ENCODE results near the gene ZNF45. TPM values are rescaled to one million over a fixed set of nuclear protein-coding genes. Genes with fewer than 3 reads are reported as not detected.
"Not testable (repeated sequence)": the region's sequence is repeated elsewhere in the genome, so short reads cannot be mapped to it uniquely, and the experiment has no call there.

ZNF45 gene
- total RNA-seq, 2 experiments from 2014 or later, result 9.6 to 12.1 TPM

DNA sequence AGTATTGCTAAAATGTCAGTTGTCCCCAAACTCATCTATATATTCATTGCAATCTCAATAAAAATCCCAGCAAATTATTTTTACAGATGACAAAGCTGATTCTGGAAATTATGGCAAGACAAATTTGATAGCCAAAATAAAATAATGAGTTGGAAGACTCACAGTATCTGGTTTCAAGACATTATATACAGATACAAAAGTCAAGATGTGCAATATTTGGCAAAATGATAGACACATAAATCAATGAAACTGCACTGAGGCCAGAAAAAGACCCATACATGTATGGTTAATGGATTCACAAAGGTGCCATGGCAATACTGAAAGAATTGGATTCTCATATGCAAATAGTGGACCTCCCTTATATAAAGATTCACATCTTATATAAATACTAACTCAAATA, 24.2 kb downstream of the ZNF45 start:
- H3K27me3 Mint-ChIP-seq, result no peaks in the 10 kb centered on the region
- peaks cover 79% of the 10 kb centered on the region for H3K9me3 Mint-ChIP-seq (ENCODE audit: low read depth)
- intact Hi-C loops (cut with DNase I, micrococcal nuclease), result no loop called here
- no peaks in the 10 kb centered on the region for H3K4me1 Mint-ChIP-seq
- no peak overlapping the region for H3K27ac Mint-ChIP-seq
- POLR2A ChIA-PET, result no interaction called here
- CTCF ChIA-PET, result no interaction called here
- ATAC-seq (no peak), DNase-seq (no peak)
- H3K4me3 Mint-ChIP-seq, result no peak overlapping the region
- peaks cover 38% of the 10 kb centered on the region for H3K36me3 Mint-ChIP-seq (ENCODE audit: low read depth)

DNA sequence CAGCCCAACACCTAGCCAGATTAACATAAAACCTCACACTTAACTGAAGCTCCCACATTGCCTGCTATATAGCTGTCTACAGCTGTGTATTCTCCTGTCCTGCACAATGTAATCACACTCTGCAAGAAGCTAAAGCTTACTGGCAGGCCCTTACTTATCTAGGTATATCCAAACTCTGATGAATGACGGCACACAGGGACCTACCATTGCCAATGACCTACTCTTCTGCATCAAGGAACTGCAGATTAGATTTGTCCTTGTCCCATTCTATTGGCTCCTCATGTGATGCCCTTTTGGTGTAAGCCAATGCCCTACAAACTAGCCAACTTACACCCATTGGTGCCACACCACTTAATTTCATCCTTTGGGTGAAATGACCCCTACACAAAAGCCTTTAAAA, 26.4 kb downstream of the ZNF45 start:
- ChIA-PET CTCF (no interaction called here), POLR2A (no interaction called here)
- intact Hi-C loops (cut with DNase I, micrococcal nuclease), result no loop called here
- DNase-seq, result no peak
- peaks cover 23% of the 10 kb centered on the region for H3K36me3 Mint-ChIP-seq (ENCODE audit: low read depth)
- ATAC-seq, result no peak
- H3K27ac Mint-ChIP-seq, result no peak overlapping the region
- no peaks in the 10 kb centered on the region for H3K4me1 Mint-ChIP-seq
- peaks cover 71% of the 10 kb centered on the region for H3K9me3 Mint-ChIP-seq (ENCODE audit: low read depth)
- H3K27me3 Mint-ChIP-seq, result no peaks in the 10 kb centered on the region
- no peak overlapping the region for H3K4me3 Mint-ChIP-seq

DNA sequence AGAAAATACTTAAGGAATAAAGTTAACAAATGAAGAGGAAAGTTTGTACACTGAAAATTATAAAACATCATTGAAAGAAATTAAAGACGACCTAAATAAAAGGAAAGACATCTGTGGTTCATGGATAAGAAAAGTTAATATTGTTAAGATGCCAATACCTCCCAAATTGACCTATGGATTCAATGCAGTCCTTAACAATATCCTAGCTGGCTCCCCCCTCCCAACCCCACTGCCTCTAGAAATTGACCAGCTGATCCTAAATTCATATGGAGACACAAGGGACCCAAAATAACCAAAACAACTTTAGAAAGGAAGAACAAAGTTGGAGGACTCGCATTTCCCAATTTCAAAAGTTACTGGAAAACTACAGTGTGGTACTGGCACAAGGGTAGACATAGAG, 28.3 kb downstream of the ZNF45 start:
- H3K4me3 Mint-ChIP-seq, result no peak overlapping the region
- no peaks in the 10 kb centered on the region for H3K27me3 Mint-ChIP-seq
- ATAC-seq (no peak), DNase-seq (no peak)
- ChIA-PET CTCF (no interaction called here), POLR2A (no interaction called here)
- H3K36me3 Mint-ChIP-seq (ENCODE audit: low read depth), result peaks cover 22% of the 10 kb centered on the region
- intact Hi-C loops (cut with DNase I, micrococcal nuclease), result no loop called here
- H3K9me3 Mint-ChIP-seq (ENCODE audit: low read depth), result peaks cover 66% of the 10 kb centered on the region
- no peak overlapping the region for H3K27ac Mint-ChIP-seq
- H3K4me1 Mint-ChIP-seq, result peaks cover 8% of the 10 kb centered on the region

DNA sequence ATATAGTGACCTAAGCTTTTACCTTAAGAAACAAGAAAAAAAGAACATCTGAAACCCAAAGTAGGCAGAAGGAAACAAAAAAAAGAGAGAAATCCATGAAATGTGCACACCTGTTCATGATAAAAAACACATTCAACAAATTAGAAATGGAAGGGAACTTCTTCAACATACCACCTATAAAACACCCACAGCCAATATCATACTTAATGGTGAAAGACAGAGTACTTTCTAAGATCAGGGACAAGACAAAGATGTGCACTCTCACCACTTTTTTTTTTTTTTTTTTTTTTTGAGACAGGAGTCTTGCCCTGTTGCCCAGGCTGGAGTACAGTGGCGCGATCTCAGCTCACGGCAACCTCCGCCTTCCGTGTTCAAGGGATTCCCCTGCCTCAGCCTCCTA, 29.2 kb downstream of the ZNF45 start:
- H3K4me1 Mint-ChIP-seq, result peaks cover 16% of the 10 kb centered on the region
- ChIA-PET CTCF (no interaction called here), POLR2A (no interaction called here)
- no peak for ATAC-seq
- H3K9me3 Mint-ChIP-seq (ENCODE audit: low read depth), result peaks cover 64% of the 10 kb centered on the region
- peaks cover 27% of the 10 kb centered on the region for H3K36me3 Mint-ChIP-seq (ENCODE audit: low read depth)
- no peak overlapping the region for H3K4me3 Mint-ChIP-seq
- intact Hi-C loops (cut with DNase I, micrococcal nuclease), result no loop called here
- no peak for DNase-seq
- no peak overlapping the region for H3K27ac Mint-ChIP-seq
- no peaks in the 10 kb centered on the region for H3K27me3 Mint-ChIP-seq

DNA sequence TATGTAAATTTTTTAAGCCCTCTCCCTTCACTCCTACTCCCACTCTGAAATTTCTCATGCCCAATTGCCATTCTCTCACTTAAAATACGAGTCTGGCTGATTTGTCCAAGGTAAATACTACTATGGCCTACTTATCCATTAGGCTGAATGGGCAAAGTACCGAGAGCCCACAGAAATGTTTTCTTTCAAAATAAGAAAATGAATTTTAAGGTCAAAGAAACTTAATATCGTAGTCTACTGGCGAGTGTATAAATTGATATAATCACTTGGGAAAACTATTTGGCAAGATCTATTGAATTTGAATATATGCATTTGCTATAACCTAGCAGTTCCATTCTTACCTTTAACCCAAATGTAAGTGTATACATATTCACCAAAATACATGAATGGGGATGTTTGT, 32.7 kb downstream of the ZNF45 start:
- DNase-seq (no peak), ATAC-seq (no peak)
- Mint-ChIP-seq H3K4me1 (peaks cover 19% of the 10 kb centered on the region), H3K4me3 (peak overlapping the region; percentile 82), H3K9me3 (ENCODE audit: low read depth) (peaks cover 54% of the 10 kb centered on the region), H3K36me3 (ENCODE audit: low read depth) (peaks cover 40% of the 10 kb centered on the region), H3K27me3 (no peaks in the 10 kb centered on the region), H3K27ac (peak overlapping the region; percentile 78)
- CTCF ChIA-PET, result no interaction called here
- intact Hi-C loops (cut with DNase I, micrococcal nuclease), result loop anchor here in 1 of 2 experiments (1.0 kb wide), 1 partner anchor 100 kb away; the partner anchor contains the start of gene ZNF230
- POLR2A ChIA-PET, result interaction anchor here (0.5 to 0.6 kb wide), 2 partner anchors 43 to 210 kb away, joined by 3 to 4 read pairs; no protein-coding TSS in a partner anchor

DNA sequence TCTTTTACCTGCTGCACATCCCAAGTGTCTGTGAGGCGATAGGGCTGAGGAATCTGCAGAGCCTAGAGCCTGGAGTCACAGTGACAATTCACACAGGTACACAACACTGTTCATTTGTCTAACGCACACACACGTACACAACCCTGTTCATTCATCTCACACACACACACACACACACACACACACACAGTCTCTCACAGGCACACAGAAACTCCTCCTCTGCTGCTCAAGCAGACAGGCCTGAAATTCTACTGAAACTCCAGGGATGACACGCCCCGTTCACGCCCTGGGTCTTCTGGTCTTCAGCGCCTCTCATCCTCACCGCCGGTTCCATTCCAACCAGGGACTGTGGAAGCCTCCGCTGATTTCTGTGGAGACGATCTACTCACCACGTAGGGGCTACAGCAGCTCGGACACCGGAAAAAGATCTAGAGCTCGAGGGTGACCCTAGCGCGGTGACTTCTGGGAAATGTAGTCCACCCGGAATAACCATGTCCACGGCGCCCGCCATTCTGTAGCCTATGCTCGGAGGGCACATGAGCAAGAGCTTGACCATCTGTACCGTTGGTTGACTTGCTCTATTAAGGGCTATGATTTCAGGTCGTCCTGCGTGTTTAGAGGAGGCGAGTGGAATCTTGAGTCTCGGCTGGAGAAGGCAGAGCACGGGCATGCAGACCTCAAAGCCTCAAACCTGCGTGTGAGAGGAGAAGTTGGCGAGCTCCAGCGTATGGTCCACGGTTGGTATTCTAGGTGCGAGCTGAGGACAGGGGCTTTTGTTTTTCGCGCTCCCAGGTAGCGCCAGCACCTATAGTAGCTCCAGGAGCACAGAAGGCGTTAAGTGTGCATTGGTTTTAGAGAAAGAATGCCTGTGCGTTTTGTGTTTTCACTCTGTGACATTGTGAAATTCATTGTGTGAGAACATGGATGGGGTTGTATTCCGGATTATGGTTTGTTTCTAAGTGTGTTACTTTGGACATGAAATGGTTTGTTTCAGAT, 33.4 kb downstream of the ZNF45 start:
- Mint-ChIP-seq H3K4me1 (peaks cover 19% of the 10 kb centered on the region), H3K27me3 (no peaks in the 10 kb centered on the region), H3K9me3 (ENCODE audit: low read depth) (peaks cover 49% of the 10 kb centered on the region), H3K27ac (peak overlapping the region; percentile 78), H3K36me3 (ENCODE audit: low read depth) (peaks cover 42% of the 10 kb centered on the region), H3K4me3 (peak overlapping the region; percentile 82)
- ATAC-seq, result peak; percentile 96
- ChIA-PET CTCF (interaction anchor here (0.8 kb wide), 1 partner anchor 71 kb away, joined by 3 read pairs; no protein-coding TSS in a partner anchor), POLR2A (interaction anchor here (0.5 to 0.8 kb wide), 4 partner anchors 33 to 211 kb away, joined by 3 to 5 read pairs (median 4); partner anchors contain the start of genes ZNF284 and ZNF45)
- peak; percentile 82 for DNase-seq
- intact Hi-C loops (cut with DNase I, micrococcal nuclease), result loop anchor here in 1 of 2 experiments (1.0 kb wide), 6 partner anchors 34 to 264 kb away; partner anchors contain the start of genes ZNF155, ZNF224, ZNF226 and ZNF230

DNA sequence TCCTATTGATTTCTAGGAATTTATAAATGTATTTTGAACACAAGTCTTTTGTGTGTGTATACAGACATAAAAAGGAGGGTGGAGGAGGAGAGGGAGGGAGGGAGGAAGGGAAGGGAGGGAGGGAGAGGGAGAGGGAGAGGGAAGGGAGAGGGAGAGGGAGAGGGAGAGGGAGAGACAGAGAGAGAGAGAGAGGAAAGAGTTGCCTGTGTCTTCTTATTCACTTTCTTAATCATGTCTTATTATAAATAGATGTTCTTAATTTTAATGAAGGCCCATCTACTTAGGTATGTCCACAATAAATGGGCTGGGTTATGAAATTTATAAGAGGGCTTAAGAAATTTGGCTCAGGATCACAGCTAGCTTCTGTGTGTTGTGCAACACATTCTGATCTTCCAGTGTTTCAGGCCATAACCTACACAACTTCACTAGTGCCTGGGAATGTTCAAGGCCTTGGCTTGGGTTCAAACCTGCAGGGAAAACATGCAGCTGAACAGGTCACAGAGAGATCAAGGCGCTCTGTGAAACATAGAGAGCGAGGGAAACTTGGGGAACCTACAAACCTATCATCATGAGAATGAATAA, 39.3 kb downstream of the ZNF45 start:
- no peak for ATAC-seq
- Mint-ChIP-seq H3K9me3 (ENCODE audit: low read depth) (peaks cover 40% of the 10 kb centered on the region), H3K27ac (no peak overlapping the region), H3K4me1 (peaks cover 3% of the 10 kb centered on the region), H3K27me3 (no peaks in the 10 kb centered on the region), H3K4me3 (no peak overlapping the region), H3K36me3 (ENCODE audit: low read depth) (peaks cover 35% of the 10 kb centered on the region)
- ChIA-PET POLR2A (no interaction called here), CTCF (interaction anchor here (0.6 kb wide), 1 partner anchor 759 kb away, joined by 3 read pairs; no protein-coding TSS in a partner anchor)
- intact Hi-C loops (cut with DNase I, micrococcal nuclease), result no loop called here
- no peak for DNase-seq

DNA sequence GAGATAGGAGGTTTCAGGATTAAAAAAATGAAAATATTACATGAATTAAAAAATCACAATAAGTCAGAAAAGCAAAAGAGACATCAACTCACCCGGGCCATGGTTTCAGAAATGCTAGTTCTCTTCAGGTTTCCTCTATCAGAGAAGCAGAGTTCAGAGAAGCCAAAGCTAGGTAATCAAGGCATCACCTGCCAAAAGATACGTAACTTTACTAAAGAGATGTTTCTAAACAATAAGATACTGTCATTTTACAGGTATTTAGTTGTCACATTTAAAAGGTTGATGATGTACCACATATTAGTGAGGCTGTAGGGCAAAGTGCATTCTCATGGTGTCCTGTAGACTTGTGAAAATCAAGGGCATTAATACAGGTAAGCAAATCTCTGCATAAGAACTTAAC, 51.2 kb downstream of the ZNF45 start, which contains the start of gene ZNF404:
ZNF404 (minus strand) TSS at position 101 of the 400 bp plus-strand sequence.
- no peaks in the 10 kb centered on the region for H3K27me3 Mint-ChIP-seq
- H3K27ac Mint-ChIP-seq, result no peak within 1 kb of the TSS
- no peak for DNase-seq
- intact Hi-C loops (cut with DNase I, micrococcal nuclease), result no loop called here
- peaks cover 56% of the 10 kb centered on the region for H3K9me3 Mint-ChIP-seq (ENCODE audit: low read depth)
- POLR2A ChIA-PET, result no interaction called here
- H3K4me3 Mint-ChIP-seq, result no peak within 1 kb of the TSS
- CTCF ChIA-PET, result no interaction called here
- no peaks in the 10 kb centered on the region for H3K4me1 Mint-ChIP-seq
- H3K36me3 Mint-ChIP-seq (ENCODE audit: low read depth), result peaks cover 37% of the 10 kb centered on the region
- ATAC-seq, result no peak

DNA sequence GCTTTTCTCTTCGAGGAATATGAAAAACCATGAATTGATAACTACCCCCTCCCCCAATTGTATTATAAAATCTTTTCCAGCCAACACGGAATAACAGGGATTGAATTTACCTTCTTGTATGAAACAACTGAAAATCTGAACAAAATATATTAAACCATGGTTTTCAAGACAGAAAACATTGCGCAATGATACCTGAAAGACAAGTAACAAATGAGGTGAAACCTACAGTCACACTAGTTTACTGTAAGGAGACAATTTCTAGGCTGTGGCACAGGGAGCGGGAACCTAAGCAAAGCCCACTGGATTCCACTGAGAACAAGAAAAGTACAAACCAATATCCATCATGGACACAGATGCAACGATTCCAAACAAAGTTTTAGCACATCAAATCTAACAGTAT, 54.6 kb downstream of the ZNF45 start:
- no peak for ATAC-seq
- H3K9me3 Mint-ChIP-seq (ENCODE audit: low read depth), result peaks cover 52% of the 10 kb centered on the region
- no peak overlapping the region for H3K27ac Mint-ChIP-seq
- intact Hi-C loops (cut with DNase I, micrococcal nuclease), result no loop called here
- no peaks in the 10 kb centered on the region for H3K4me1 Mint-ChIP-seq
- no peak overlapping the region for H3K4me3 Mint-ChIP-seq
- H3K36me3 Mint-ChIP-seq (ENCODE audit: low read depth), result peaks cover 53% of the 10 kb centered on the region
- DNase-seq, result no peak
- H3K27me3 Mint-ChIP-seq, result no peaks in the 10 kb centered on the region
- CTCF ChIA-PET, result no interaction called here
- POLR2A ChIA-PET, result no interaction called here

DNA sequence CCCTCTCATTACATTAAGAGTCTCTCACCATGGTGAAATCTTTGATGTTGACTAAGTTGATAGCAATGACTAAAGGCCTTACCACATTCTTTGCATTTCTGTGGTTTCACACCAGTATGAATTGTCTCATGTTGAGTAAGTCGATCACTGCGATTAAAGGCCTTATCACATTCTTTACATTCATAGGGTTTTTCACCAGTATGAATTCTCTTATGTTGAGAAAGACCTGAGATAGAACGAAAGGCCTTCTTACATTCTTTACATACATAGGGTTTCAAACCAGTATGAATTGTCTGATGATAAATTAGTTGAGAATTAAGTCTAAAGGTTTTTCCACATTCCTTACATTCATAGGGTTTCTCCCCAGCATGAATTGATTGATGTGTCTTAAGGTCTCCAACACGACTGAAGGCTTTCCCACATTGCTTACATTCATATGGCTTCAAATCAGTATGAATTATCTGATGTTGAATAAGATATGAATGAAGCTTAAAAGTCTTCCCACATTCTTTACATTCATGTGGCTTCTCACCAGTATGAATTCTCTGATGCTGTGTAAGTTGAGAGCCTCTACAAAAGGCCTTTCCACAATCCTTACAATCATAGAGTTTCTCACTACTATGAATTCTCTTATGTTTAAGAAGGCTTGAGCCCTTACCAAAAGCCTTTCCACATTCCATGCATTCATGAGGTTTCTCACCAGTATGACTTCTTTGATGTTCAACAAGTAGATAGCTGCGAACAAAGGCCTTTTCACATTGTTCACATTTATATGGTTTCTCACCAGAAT, 62.3 kb downstream of the ZNF45 start:
- Mint-ChIP-seq H3K27ac (no peak overlapping the region), H3K4me1 (no peaks in the 10 kb centered on the region), H3K27me3 (no peaks in the 10 kb centered on the region), H3K36me3 (ENCODE audit: low read depth) (peaks cover 43% of the 10 kb centered on the region), H3K4me3 (no peak overlapping the region), H3K9me3 (ENCODE audit: low read depth) (peaks cover 44% of the 10 kb centered on the region)
- ATAC-seq (no peak), DNase-seq (no peak)
- ChIA-PET POLR2A (no interaction called here), CTCF (no interaction called here)
- intact Hi-C loops (cut with DNase I, micrococcal nuclease), result loop anchor here in 1 of 2 experiments (10.0 kb wide), 1 partner anchor 592 kb away; no protein-coding TSS in a partner anchor

DNA sequence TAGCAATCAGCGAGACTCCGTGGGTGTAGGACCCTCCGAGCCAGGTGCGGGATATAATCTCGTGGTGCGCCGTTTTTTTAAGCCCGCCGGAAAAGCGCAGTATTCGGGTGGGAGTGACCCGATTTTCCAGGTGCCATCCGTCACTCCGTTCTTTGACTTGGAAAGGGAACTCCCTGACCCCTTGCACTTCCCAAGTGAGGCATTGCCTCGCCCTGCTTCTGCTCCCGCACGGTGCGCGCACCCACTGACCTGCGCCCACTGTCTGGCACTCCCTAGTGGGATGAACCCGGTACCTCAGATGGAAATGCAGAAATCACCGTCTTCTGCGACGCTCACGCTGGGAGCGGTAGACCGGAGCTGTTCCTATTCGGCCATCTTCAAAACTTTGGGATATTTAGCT, 68.2 kb downstream of the ZNF45 start:
- H3K4me1 Mint-ChIP-seq; H3K27me3 Mint-ChIP-seq; POLR2A ChIA-PET; CTCF ChIA-PET; H3K27ac Mint-ChIP-seq; H3K4me3 Mint-ChIP-seq; DNase-seq; intact Hi-C loops (cut with DNase I, micrococcal nuclease); ATAC-seq: not testable (repeated sequence)
- Mint-ChIP-seq H3K9me3 (ENCODE audit: low read depth) (peaks cover 27% of the 10 kb centered on the region), H3K36me3 (ENCODE audit: low read depth) (peaks cover 14% of the 10 kb centered on the region)
